HG03469 (cell line): ENCODE data around the gene TM7SF2.

Source experiments
- ATAC-seq: cut with Tn5 transposase; IDR thresholded peaks from one replicate; pipeline ENCODE4 v1.9.1; 2021; ENCODE audit warnings: mild to moderate bottlenecking, moderate library complexity, moderate number of reproducible peaks; ENCODE audit not compliant: unreplicated experiment

The TM7SF2 gene

DNA sequence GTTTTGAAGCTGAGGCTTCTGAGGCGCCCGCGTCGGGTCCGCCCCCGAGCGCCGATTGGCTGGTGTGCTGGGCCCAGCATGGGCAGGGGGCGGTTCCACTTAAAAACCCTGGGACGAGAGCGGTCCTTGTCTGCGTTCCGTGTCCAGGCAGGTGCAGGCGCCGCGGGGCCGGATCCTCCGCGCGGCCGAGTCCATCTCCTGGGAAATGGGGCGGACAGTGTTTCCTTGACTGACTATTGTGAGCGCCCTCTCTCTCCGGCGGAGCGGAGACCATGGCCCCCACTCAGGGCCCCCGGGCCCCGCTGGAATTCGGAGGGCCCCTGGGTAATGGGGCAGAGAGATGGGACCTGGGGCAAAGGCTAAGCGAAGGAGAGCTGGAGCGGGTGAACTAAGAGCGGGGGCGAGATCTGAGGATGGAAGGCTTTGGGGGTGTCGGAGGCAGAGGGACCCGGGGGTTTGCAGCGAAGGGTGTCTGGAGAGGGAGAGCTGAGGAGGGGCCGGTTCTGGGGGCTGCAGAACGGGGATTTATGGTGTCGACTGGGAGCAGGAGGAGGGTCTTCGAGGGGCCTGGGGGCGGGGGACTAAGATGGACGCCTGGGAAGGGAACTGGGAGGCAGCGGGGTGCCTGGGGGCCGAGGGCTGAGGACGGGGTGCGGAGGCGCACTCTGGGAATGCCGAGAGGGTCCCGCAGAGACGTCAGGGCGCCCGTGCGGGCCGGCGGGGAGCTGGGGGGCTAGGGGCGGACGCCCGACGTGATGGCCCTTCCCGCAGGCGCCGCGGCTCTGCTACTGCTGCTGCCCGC is at the start of gene TM7SF2:
Gene TM7SF2 (plus strand): TSS at position 129 of the 802 bp plus-strand sequence. CDS start 144 bp downstream, at position 273.
- ATAC-seq = peak; percentile 30

GRCh38 chr11:65063532-65063931 is 48.1 kb upstream of the TM7SF2 start:
- ATAC-seq = no peak

- ATAC-seq = no peak
Measured at GRCh38 chr11:65064847-65065240, 46.8 kb upstream of the TM7SF2 start.

- ATAC-seq = no peak
Measured at GRCh38 chr11:65065851-65066250, 45.8 kb upstream of the TM7SF2 start.

- no peak for ATAC-seq
Measured at GRCh38 chr11:65066315-65066714, 45.4 kb upstream of the TM7SF2 start.

DNA sequence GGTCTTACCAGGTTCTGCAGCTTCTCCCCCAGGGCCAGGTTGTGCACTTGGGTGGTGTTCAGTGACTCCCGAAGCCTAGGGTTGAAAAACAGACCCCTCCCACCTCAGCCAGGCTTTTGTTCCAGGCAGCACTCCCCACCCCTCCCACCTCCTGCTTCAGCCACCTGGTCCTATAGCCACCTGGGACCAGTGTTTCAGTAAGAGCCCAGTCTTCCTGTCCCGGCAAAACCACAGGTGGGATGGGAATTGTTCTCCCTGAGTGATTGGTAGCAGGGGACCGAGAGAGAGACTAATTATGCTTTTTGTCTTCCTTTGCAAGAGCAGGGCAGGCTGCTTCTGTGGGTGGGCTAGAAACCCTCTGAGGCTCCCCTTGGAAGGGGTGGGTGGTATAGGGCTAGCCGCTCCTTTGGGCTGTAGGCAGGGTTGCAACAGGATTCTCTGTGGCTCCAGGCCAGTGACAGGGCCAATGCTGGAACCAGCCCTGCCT is 44.8 kb upstream of the TM7SF2 start:
- ATAC-seq = no peak

- no peak for ATAC-seq
Measured at GRCh38 chr11:65067446-65067845, 44.2 kb upstream of the TM7SF2 start.

DNA sequence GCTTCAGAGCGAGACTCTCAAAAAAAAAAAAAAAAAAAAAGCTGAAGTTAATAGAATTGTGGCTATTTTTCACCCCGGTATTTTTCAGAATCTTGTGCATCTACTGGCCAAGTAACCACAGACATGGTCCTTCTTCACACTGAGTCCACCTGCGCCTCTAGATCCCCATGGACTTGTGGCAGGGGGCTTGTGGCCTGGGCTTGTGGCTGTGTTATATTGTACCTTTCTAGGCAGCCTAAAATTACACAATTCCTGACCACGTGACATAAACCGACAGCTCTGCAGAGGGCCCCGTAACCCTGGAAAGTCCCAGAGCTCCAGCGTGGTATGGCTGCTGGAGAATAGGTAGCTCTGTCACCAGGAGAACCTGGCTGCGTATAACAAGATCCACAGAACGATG is 42.5 kb upstream of the TM7SF2 start:
- no peak for ATAC-seq

DNA sequence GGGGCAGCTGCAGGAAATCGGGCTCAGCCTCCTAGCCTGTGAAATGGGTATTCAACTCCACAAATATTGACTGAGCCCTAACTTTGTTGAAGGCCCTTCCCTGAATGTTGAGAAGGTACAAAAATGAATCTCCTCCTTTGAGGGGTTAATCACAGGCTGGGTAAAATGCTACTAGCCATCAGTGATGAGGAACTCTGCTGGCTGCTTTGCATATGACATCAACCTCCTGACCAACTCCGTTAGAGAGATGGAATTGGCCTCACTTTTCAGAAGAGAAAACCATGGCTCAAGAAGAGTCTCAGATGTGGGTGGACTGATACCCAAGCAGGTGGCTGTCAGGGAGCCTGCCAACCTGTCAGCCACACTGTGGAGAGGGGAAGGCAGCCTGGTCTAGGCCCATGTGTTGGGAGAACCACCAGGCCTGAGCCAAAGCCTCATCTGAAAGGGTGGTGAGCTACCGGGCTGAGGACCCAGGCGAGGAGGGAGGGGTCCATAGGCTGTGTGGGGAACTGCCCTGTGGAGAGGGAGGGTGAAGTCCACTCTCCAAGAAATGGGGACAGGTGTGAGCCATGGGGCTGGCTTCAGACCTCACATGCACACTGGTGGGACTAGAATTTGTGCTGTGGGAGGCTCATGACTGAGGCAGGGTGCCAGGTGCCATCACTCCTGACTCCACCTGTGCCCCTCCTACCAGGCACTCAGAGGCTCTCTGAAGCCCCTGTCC is 39.6 kb upstream of the TM7SF2 start:
- no peak for ATAC-seq

DNA sequence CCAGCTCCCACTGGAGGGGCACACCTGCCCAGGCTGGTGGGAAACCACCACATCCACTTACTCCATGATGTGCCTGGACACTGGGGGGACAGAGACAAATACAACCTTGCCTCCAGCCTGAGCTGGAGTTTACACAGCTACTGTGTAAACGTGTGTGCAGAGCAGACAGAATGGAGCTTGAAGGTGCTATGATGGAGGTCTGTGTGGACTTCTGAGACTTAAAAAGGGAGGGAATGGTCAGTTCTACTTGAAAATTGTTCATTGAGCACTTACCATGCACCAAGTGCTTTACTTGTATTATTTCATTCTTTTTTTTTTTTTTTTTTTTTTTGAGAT is 39.1 kb upstream of the TM7SF2 start:
- no peak for ATAC-seq

GRCh38 chr11:65077451-65077850 is 34.2 kb upstream of the TM7SF2 start:
- no peak for ATAC-seq

- no peak for ATAC-seq
Measured at GRCh38 chr11:65078151-65078550, 33.5 kb upstream of the TM7SF2 start.

- ATAC-seq = no peak
Measured at GRCh38 chr11:65078786-65079342, 32.8 kb upstream of the TM7SF2 start.

DNA sequence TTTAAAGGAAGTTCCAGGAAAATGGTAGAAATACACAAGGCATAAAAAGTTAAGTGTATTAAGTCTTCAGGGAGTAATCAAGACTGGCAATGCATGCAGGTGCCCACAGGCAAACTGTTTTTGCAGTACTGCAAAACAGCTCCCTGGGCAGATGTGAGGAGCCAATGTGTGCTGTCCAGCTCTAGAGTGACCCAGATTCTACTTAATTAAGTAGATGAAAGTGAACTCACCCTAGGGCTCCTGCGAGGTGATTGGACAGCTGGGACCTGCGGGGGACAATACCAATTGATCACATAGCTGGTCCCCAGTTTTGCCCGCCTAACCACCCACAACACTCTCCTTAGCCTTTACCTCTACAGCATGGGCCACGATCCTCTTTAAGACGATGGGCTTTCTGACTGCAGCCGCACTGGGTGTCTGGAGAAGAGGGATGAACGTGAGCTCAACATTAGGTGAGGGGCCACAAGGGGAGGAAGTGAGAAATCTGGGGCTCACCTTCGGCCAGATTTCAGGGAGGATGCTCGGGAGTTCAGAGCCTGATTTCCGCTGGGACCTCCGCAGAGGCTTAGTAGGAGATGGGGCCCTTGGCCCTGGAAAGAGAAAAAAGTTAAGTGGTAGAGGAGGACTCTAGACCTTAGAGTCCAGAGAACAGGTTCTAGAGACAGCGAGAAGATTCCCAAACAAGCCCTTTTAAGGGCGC is 28.4 kb upstream of the TM7SF2 start:
- ATAC-seq = peak; percentile 12

DNA sequence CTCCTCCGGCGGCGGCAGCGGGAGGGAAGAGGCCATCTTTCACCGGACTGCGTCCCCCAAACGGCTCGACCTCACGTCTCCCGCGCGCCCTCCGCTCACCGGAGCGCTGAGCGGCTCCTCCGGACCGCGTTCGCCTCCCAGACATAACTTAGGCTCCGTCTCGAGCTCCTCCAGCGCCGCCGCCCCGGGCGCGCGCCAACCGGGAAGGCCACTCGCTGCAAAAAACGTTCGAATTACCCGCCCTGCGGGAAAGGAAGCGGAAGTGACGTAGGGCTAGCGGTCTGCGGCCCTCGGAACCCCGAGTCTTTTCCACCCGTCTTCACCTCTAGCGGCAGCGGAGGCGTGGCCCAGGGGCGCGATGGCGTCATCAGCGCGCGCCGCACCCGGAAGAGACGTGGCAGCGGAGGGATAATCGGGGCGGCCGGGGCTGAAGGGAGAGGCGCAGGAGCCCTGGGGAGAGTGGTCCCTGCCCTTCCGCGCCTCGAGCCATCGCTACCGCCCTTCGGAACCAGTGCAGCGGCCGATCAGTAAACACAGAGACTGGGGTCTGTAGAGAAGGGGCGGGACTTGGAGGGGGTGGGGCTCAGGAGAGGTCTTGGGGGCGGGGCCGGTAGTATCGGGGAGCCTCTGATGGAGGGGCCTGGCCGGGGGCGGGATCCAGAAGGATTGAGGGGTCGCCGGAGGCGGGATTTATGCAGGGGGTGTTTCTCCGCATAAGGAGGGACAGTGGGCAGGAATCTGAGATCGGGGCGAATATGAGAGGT is 27.7 kb upstream of the TM7SF2 start, which contains the start of the genes CDCA5 and ZFPL1:
Gene CDCA5 (minus strand): TSS at position 207 of the 764 bp plus-strand sequence. CDS start 62 bp downstream, at position 145.
Gene ZFPL1 (plus strand): TSS at position 389 of the 764 bp plus-strand sequence. CDS start 477 bp downstream, outside the sequence.
- peak; percentile 41 for ATAC-seq

DNA sequence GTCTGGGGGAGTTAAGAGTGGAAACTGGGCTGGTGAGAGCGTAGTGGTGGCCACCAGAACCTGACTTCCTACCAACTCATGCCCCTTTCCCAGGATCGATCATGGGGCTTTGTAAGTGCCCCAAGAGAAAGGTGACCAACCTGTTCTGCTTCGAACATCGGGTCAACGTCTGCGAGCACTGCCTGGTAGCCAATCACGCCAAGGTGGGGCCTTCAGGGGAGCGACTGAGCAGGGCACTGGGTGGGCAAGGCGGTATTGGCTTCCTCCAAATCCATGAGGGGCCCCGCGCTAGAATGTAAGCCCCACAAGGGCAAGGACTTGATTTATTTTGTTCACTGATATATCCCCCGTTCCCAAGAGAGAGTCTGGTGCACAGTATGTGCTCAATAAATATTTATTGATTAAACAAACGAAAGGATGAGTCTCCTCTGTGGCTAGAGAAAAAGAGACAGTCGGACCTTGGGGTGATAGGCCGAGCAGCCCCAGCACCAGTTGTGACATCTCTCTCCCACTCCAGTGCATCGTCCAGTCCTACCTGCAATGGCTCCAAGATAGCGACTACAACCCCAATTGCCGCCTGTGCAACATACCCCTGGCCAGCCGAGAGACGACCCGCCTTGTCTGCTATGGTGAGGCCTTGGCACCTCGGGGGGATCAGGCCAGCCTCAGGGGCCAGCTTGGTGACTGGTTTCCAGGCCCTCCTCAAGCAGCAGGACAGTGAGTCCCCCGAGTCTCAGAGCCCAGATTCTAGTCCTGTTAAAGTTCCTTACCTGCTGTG is 26.9 kb upstream of the TM7SF2 start:
- ATAC-seq = no peak

GRCh38 chr11:65085446-65085845 is 26.2 kb upstream of the TM7SF2 start:
- ATAC-seq = no peak

GRCh38 chr11:65086809-65087208 is 24.9 kb upstream of the TM7SF2 start:
- ATAC-seq = no peak

DNA sequence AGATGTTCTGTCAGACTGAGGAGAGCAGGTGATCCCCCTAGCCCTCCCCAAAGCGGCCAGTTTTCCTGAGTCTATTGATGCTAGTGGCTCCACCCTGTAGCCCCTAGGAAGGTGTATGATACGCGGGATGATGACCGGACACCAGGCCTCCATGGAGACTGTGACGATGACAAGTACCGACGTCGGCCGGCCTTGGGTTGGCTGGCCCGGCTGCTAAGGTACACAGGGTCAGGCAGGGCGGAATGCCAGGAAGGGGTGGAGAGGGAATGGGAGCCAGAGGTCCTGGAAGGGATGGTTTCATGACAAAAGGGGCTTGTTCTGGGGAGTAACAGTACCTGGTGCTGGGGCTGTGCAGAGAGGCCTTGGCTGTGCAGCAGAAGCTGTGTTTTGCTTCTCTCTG is 24.5 kb upstream of the TM7SF2 start:
- no peak for ATAC-seq
